ENCODE data around the gene GRIK1.

GRIK1 gene

DNA sequence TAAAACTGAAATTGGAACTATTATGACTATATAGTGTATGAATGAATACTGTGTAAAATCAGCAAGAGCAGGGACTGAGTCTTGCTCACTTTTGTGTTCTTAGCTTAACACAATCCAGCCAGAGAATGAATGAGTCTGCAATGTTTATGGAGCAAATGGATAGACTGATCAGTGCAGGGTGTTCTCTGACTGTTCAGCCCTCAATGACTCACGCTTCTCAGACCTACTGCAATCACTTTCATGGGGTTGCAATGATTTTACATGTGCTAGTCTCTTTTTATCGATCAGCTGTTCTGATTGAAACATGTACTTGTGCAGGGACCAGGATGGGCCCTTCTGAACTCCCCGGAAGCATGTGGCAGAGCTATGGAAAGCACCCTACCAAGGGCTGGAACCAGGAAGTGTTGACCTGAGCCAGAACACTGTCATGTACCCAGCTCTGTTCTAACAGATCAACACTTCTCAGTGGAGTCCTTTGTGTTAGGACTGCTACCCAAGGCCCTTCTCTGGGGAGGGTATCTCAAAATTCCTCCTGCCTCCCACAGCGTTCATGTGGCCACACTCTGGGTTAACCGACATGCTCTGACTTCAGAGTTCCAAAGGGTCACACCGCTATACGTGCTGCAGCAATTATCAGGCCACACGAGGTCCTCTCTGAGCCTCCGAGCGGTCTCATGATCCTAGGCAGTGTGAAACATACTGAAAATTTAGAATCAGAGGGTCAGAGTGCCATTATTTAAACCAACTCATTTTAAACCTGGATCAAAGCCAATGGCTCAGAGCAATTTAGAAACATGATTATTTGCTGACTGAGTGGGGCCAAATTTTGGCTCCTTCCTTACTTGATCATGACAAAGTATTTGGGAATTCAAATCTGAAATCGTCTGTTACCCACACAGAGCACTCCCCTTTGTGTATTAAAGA lies 35.2 kb downstream of the GRIK1 start:
- peak; percentile 1 for DNase-seq

DNA sequence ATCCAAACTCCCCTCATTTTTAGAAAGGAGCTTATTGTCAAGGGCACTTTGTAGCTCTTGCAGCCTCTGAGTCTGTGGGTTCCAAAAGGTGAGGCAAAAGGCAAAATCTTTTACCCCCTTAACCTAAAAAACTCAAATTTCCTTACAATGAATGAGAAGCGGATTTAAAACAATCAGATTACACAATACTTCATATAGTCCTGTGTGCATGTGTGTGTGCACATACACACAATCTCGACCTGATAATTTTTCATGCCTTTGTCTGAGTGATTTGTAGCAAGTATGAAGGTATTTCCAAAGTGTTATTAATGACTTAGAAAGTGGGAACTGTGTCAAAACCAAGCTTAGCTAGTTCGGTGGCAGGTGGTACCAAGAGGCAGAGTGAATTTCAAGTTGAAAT lies 42.9 kb downstream of the GRIK1 start:
- DNase-seq, result no peak

- DNase-seq, result no peak
Measured at GRCh38 chr21:29893687-29894086, 46.1 kb downstream of the GRIK1 start.

- no peak for DNase-seq
Measured at GRCh38 chr21:29892379-29892778, 47.4 kb downstream of the GRIK1 start.

DNA sequence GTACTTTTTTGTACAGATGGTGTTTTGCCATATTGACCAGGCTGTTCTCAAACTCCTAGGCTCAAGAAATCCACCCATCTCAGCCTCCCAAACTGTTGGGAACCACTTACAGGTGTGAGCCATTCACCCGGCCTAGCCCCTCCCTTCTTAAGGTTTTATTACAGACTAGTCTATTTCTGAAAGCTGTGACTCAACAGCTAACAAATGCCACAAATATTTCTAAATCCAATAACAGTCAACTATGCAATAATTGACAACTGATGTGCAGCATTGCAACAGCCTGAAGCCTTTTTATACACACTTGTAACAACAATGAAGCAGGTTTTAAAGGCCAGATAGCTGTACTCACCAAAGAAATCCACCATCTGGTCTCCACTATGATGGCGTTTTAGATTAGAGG lies 51.4 kb downstream of the GRIK1 start:
- no peak for DNase-seq

DNA sequence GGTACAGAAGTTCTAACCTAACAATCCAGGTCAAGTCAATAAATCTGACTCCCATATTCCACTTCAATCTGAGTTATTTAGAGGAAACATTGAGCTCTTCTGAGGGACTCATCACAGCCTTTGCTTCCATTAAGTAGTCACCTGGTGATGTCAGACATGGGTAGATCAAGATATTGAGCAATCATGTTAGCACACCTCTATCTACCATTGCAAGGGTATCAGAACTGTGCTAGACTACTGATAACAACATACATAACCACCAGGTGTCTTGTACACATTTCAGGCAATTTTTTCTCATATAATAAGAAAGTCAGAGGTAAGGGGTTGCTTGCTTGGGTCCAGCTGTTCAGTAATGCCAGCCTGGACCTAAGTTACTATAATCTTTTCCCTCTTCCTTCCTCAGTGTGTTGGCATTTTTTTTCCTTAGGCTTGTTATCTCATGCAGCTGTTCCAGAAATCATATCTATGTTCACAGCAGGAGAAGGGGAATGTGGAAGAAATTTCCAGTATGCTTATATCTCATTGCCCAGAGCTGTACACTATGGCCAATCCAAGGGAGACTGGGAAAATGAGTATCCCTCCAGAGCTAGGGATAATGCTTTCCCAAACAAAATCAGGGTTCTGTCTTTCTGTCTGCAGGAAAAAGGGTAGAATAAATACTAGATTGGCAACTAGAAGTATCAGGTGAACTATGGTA lies 52.3 kb downstream of the GRIK1 start:
- no peak for DNase-seq

DNA sequence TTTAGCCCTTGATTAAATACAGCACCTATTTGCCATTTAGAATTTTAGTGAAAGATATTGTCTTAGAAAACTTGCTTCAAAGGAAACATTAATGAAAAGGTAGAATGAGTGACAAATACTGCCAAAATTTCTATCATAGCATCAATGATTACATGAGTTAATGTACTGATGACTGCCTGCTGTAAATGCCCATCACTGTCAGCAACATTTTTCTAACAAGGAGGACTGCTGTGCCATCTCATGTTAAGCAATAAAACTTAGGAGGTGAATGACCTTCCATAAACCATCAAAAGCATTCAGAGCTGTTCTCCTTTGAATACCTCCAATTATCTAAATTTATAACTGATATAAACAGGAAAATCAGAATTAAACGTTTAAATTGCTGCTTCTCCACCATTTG lies 54.3 kb downstream of the GRIK1 start:
- DNase-seq, result no peak

DNA sequence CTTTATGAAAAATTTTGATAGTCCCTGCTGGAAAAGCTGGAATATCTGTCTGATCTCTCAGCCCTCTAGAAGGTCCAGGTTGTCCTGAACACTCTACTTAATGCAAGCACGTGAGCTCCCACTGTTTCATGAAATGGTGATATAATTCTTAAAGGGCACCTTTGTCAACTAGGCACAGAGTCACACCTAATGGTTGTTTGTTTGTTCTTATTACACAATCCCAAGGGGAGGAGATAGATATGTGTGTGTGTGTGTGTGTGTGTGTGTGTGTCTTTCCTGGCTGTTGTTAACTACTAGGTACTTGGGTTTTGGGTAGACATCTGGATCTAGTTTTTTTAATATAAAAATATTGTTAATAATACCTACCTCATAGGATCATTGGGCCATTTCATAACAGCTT lies 63.9 kb downstream of the GRIK1 start:
- no peak for DNase-seq

GRCh38 chr21:29875036-29875716 lies 64.6 kb downstream of the GRIK1 start:
- no peak for DNase-seq

DNA sequence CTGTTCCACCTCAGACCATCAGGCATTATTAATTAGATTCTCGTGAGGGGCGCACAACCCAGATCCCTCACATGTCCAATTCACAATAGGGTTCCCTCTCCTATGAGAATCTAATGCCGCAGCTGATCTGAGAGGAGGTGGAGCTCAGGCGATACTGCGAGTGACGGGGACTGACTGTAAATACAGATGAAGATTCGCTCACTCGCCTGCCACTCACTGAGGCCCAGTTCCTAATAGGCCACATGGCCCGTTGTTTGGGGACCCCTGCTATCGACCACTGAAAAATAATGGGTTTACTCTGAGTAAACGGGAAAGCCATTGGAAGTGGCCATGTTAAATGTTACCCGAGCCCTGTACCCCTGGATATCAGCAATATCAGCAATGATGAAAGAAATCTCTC lies 65.9 kb downstream of the GRIK1 start:
- no peak for DNase-seq

DNA sequence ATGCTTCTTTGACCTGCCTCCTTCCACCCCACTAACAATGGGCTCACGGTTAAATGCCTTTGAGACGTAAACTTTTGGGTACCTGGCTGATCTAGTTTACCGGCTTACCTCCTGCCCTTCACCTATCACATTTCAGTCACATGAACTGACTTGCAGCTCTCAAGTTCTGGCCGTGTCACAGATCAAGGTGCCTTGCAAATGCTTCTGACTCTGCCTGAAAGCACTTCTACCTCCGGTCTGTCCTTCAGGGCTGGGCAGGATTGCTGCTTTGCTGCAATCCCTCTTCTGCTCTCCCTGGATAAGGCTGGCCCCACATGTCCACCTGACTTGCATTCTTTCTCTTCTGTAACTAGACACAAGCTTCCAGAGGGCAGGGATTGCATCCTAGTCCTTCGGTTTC lies 69.0 kb downstream of the GRIK1 start:
- no peak for DNase-seq

- DNase-seq, result no peak
Measured at GRCh38 chr21:29867796-29868195, 72.0 kb downstream of the GRIK1 start.

DNA sequence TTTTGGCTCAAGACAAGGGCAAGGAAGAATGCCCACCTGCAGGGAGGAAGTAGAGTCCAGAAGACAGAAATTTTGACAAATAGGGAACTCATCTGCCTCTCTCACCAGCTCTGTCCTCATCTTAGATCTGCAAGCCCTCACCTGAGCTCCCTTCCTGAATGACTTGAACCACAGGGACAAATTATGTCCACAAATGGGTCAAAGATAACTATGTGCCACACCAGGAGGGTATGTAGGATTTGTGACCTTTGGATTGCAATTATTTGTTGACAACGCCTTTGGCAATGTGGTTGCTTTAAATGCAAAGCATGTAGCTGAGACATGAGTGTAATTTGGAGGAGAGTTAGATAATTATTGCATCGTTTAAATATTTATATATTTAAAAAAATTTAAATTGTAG lies 79.5 kb downstream of the GRIK1 start:
- DNase-seq, result no peak

DNA sequence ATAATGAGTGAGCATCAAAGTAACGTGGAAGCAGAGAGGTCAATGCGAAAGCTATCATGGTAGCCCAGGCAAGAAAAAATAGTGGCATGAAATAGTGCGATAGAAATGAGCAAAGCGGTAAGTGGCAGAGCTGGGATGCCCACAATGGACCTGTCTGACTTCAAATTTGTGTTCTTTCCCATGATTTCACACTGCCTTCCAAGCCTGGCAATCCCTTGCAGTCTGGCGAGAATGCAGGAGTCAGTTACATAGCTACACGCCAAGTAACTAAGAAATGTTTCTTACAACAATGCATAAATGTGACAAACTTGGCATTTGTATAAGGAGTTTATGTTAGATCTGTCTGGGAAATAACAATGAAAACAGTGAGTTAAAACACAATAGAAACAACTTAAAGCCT lies 82.6 kb downstream of the GRIK1 start:
- DNase-seq, result no peak

DNA sequence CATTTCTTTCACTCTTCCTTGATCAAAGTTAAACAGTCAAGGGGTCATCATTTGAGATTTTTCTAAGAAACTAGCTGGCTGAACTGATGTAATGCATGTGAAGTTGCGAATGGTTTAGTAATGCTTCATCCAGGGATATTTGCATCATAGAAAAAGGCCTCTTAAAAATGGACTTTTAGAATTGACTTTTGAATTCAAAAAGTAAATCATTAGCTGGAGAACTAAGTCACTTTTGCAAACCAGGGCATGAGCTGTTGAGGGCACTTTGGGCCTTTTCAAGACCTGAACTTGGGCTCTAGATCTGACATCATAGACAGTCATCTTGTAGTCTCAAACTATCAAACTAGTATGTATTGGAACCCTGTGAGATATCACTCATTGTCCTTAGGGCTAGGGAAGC lies 85.0 kb downstream of the GRIK1 start:
- no peak for DNase-seq

DNA sequence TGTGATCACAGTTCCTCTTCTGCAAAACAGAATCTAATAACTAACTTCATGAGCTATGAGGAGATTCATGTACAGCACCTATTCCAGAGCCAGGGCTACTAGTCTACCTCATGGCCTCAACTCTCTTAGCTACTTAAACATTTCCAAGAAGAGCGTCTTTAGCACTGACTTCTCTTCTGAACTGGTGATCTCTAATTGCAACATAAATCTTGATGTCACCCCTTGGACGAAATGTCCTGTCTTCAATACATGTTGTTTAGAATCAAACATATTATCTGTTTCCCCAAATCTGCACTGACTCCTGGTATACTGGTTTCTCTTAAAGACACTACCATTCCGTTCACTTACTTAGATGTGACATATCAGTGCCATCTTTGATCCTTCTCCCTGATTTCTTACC lies 88.2 kb downstream of the GRIK1 start:
- no peak for DNase-seq

DNA sequence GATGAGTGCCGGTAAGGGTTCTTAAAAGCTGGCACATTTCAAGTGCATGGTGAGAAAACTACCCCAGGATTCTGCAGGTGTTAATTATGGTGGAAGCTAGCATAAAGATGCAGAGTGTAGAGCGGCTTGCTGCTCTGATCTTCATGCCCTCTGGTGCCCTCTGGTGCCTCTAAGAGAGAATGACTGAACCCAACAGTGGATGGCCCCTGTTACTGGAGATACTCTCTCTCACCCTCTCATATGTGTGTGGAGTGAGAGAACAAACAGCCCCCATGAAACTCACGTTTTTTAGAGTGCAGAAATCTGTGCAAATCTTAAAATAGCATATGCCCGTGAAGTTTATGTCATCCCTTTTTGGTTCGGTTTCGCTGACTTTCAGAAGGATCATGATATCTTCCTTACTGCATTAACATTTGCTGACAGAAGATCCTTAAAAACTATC lies 90.0 kb downstream of the GRIK1 start:
- peak; percentile 34 for DNase-seq

- DNase-seq, result no peak
Measured at GRCh38 chr21:29843804-29844203, 96.0 kb downstream of the GRIK1 start.

DNA sequence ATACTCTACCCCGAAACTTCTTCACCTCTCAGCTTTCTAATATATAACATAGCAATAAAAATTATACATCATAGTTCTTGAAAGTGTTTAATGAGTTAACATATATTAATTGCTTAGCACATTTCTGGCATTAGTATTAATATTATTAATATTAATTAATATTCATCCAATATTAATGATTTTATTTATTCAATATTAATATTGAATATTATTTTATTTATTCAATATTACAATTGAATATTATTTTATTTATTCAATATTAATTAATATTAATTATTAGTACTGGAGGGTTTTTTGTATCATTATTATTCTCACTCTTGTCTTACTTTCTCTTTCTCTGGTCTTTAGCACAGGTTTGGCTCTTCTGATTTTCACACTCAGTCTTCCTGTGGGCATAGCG lies 105.2 kb downstream of the GRIK1 start:
- DNase-seq, result no peak

DNA sequence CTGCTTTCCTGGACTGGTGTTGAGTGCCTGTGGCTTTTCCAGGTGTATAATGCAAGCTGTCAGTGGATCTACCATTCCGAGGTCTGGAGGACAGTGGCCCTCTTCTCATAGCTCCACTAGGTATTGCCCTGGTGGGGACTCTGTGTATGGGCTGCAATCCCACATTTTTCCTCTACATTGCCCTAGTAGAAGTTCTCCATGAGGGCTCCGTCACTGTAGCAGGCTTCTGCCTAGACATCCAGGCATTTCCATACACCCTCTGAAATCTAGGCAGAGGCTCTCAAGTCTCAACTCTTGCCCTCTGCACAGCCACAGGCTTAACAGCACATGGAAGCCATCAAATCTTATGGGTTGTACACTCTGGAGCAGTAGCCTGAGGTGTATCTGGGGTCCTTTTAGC lies 107.6 kb downstream of the GRIK1 start:
- no peak for DNase-seq

- no peak for DNase-seq
Measured at GRCh38 chr21:29829564-29830275, 110.1 kb downstream of the GRIK1 start.

- no peak for DNase-seq
Measured at GRCh38 chr21:29827647-29828046, 112.1 kb downstream of the GRIK1 start.

- no peak for DNase-seq
Measured at GRCh38 chr21:29827236-29827635, 112.6 kb downstream of the GRIK1 start.

Measured in CD4-positive, alpha-beta T cell treated with Interleukin-17A for 4 hours (primary cell).